Liver (tissue), 9 donors: ENCODE measurements around the gene EEFSEC. TPM values are rescaled to one million over a fixed set of nuclear protein-coding genes. Genes with fewer than 3 reads are reported as not detected.
A peak's percentile ranks its signal among the peaks of the same experiment; 100 is the strongest.

Source experiments
- DNase-seq: peaks from one replicate; pipeline ENCODE4 v3.0.0-alpha.2; 2017; ENCODE audit warnings: low spot score
- H3K27ac ChIP-seq, 2 donors: one replicate each; pipeline ENCODE4 v1.7.0; 2013; ENCODE audit warnings: inconsistent platforms in 2 of 2, low read length in 2 of 2, control low read depth in 1 of 2, low read depth in 1 of 2, mild to moderate bottlenecking in 1 of 2
- H3K27me3 ChIP-seq, 4 donors: one replicate each; pipeline versions ENCODE4 v1.6.1 to v1.7.0; 2013; ENCODE audit warnings: low read length in 3 of 4, inconsistent platforms in 1 of 4, mild to moderate bottlenecking in 1 of 4, moderate library complexity in 1 of 4; ENCODE audit not compliant: control insufficient read depth in 4 of 4, insufficient read depth in 4 of 4
- H3K36me3 ChIP-seq, 4 donors: one replicate each; pipeline versions ENCODE4 v1.6.1 to v1.7.0; 2013; ENCODE audit warnings: low read length in 3 of 4, mild to moderate bottlenecking in 3 of 4, low read depth in 1 of 4, moderate library complexity in 1 of 4; ENCODE audit not compliant: control insufficient read depth in 4 of 4, insufficient read depth in 3 of 4
- H3K4me1 ChIP-seq, 4 donors: one replicate each; pipeline versions ENCODE4 v1.6.1 to v1.7.0; 2013; ENCODE audit warnings: low read length in 3 of 4, mild to moderate bottlenecking in 3 of 4, moderate library complexity in 1 of 4; ENCODE audit not compliant: control insufficient read depth in 4 of 4, insufficient read depth in 4 of 4
- H3K4me3 ChIP-seq, 3 donors: one replicate each; pipeline versions ENCODE4 v1.6.1 to v1.7.0; 2013; ENCODE audit warnings: low read length in 3 of 3, control low read depth in 1 of 3, low read depth in 1 of 3, mild to moderate bottlenecking in 1 of 3
- H3K9ac ChIP-seq, 2 donors: one replicate each; pipeline ENCODE4 v1.7.0; 2013; ENCODE audit warnings: low read length in 2 of 2, mild to moderate bottlenecking in 2 of 2, moderate library complexity in 2 of 2, control low read depth in 1 of 2, low read depth in 1 of 2
- H3K9me3 ChIP-seq, 4 donors: one replicate each; pipeline versions ENCODE4 v1.6.1 to v1.7.0; 2013; ENCODE audit warnings: low read length in 3 of 4; ENCODE audit not compliant: control insufficient read depth in 4 of 4
- ATF3 ChIP-seq: IDR thresholded peaks from 2 replicates; pipeline ENCODE4 v1.6.1; 2016; ENCODE audit warnings: antibody characterized with exemption
- EGR1 ChIP-seq, 2 donors: IDR thresholded peaks; 2 replicates each; pipeline ENCODE4 v1.6.1; 2016 to 2018; ENCODE audit warnings: antibody characterized with exemption in 2 of 2, low read depth in 2 of 2
- FOXA2 ChIP-seq: IDR thresholded peaks from 2 replicates; pipeline ENCODE4 v1.6.1; 2016; ENCODE audit warnings: antibody characterized with exemption
- GABPA ChIP-seq, 2 donors: IDR thresholded peaks in 1 of 2; conservative IDR thresholded peaks in 1 of 2; 2 replicates each; pipeline ENCODE4 v1.6.1; 2016; ENCODE audit warnings: antibody characterized with exemption in 2 of 2, mild to moderate bottlenecking in 1 of 2, moderate library complexity in 1 of 2
- HNF4A ChIP-seq, 2 donors: conservative IDR thresholded peaks; 2 replicates each; pipeline ENCODE4 v1.6.1; 2016; ENCODE audit warnings: antibody characterized with exemption in 2 of 2, mild to moderate bottlenecking in 2 of 2
- HNF4G ChIP-seq: IDR thresholded peaks from 2 replicates; pipeline ENCODE4 v1.6.1; 2016; ENCODE audit warnings: antibody characterized with exemption
- JUND ChIP-seq, 2 donors: IDR thresholded peaks; 2 replicates each; pipeline ENCODE4 v1.6.1; 2016; ENCODE audit warnings: antibody characterized with exemption in 2 of 2
- NR2F2 ChIP-seq: IDR thresholded peaks from 2 replicates; pipeline ENCODE4 v1.6.1; 2016; ENCODE audit warnings: antibody characterized with exemption
- RAD21 ChIP-seq, 2 donors: IDR thresholded peaks; 2 replicates each; pipeline ENCODE4 v1.6.1; 2016; ENCODE audit warnings: antibody characterized with exemption in 2 of 2, mild to moderate bottlenecking in 2 of 2
- RXRA ChIP-seq, 2 donors: IDR thresholded peaks; 2 replicates each; pipeline ENCODE4 v1.6.1; 2017 to 2018; ENCODE audit warnings: antibody characterized with exemption in 2 of 2, mild to moderate bottlenecking in 1 of 2
- SP1 ChIP-seq: IDR thresholded peaks from 2 replicates; pipeline ENCODE4 v1.6.1; 2018; ENCODE audit warnings: antibody characterized with exemption, mild to moderate bottlenecking
- TAF1 ChIP-seq: conservative IDR thresholded peaks from 2 replicates; pipeline ENCODE4 v1.6.1; 2016; ENCODE audit warnings: antibody characterized with exemption, mild to moderate bottlenecking
- YY1 ChIP-seq: IDR thresholded peaks from 2 replicates; pipeline ENCODE4 v1.6.1; 2016; ENCODE audit warnings: antibody characterized with exemption, mild to moderate bottlenecking
- WGBS: extraction: QIAGEN DNeasy Blood & Tissue Kit; methylation state at CpG from one replicate; pipeline ENCODE4 v1.1.7; 2013; 5-methylcytosine and 5-hydroxymethylcytosine counted together
- polyA plus RNA-seq, 2 donors: library from polyadenylated mRNA; stranded (reverse) in 1 of 2; unstranded in 1 of 2; fragments of 200-250 nt in 1 of 2; fragments of >200 nt in 1 of 2; fragmentation: Nextera tagmentation in 1 of 2; extraction: Ambion mirVana in 1 of 2; gene quantifications; one replicate each; pipeline versions ENCODE4 v1.2.1 to v1.2.3, GENCODE V29; 2013 to 2015
- total RNA-seq, 2 donors: library from RNA; depleted of rRNA; stranded (reverse); fragments of >200 nt; gene quantifications; one replicate each; pipeline ENCODE4 v1.2.3, GENCODE V29; 2014
- TF ChIP-seq, protein P1 (sequence below): IDR thresholded peaks from 2 replicates; pipeline ENCODE4 v1.6.1; 2016; ENCODE audit warnings: antibody characterized with exemption, mild to moderate bottlenecking
- TF ChIP-seq, protein P2 (sequence below): IDR thresholded peaks from 2 replicates; pipeline ENCODE4 v1.6.1; 2016; ENCODE audit warnings: antibody characterized with exemption
- TF ChIP-seq, protein P3 (sequence below): fragments of 150-350 bp; IDR thresholded peaks from 2 replicates; pipeline ENCODE4 v1.5.1; 2017; ENCODE audit warnings: improper control_type of control experiment, low read depth, low read length; ENCODE audit not compliant: missing input control
- TF ChIP-seq, protein P4 (sequence below): IDR thresholded peaks from 2 replicates; pipeline ENCODE4 v1.6.1; 2016; ENCODE audit warnings: antibody characterized with exemption
- donor health status: healthy.
- donor health status: healthy.
- donor health status: healthy.
- donor health status: healthy.
- donor health status: healthy.

The EEFSEC gene
- total and polyA plus RNA-seq, 4 donors = 8.4 to 13.1 (median 10.7) TPM

GRCh38 chr3:128287216-128287615, 133.9 kb downstream of the EEFSEC start:
- peaks cover 0 to 7% (median 3%) of the 10 kb centered on the region in 4 donors for H3K4me1 ChIP-seq
- TF ChIP-seq, protein P1, sequence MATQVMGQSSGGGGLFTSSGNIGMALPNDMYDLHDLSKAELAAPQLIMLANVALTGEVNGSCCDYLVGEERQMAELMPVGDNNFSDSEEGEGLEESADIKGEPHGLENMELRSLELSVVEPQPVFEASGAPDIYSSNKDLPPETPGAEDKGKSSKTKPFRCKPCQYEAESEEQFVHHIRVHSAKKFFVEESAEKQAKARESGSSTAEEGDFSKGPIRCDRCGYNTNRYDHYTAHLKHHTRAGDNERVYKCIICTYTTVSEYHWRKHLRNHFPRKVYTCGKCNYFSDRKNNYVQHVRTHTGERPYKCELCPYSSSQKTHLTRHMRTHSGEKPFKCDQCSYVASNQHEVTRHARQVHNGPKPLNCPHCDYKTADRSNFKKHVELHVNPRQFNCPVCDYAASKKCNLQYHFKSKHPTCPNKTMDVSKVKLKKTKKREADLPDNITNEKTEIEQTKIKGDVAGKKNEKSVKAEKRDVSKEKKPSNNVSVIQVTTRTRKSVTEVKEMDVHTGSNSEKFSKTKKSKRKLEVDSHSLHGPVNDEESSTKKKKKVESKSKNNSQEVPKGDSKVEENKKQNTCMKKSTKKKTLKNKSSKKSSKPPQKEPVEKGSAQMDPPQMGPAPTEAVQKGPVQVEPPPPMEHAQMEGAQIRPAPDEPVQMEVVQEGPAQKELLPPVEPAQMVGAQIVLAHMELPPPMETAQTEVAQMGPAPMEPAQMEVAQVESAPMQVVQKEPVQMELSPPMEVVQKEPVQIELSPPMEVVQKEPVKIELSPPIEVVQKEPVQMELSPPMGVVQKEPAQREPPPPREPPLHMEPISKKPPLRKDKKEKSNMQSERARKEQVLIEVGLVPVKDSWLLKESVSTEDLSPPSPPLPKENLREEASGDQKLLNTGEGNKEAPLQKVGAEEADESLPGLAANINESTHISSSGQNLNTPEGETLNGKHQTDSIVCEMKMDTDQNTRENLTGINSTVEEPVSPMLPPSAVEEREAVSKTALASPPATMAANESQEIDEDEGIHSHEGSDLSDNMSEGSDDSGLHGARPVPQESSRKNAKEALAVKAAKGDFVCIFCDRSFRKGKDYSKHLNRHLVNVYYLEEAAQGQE = no peak
- TF ChIP-seq, protein P2, sequence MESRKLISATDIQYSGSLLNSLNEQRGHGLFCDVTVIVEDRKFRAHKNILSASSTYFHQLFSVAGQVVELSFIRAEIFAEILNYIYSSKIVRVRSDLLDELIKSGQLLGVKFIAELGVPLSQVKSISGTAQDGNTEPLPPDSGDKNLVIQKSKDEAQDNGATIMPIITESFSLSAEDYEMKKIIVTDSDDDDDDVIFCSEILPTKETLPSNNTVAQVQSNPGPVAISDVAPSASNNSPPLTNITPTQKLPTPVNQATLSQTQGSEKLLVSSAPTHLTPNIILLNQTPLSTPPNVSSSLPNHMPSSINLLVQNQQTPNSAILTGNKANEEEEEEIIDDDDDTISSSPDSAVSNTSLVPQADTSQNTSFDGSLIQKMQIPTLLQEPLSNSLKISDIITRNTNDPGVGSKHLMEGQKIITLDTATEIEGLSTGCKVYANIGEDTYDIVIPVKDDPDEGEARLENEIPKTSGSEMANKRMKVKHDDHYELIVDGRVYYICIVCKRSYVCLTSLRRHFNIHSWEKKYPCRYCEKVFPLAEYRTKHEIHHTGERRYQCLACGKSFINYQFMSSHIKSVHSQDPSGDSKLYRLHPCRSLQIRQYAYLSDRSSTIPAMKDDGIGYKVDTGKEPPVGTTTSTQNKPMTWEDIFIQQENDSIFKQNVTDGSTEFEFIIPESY = no peak
- TF ChIP-seq FOXA2 (no peak), TAF1 (no peak), HNF4A (conservative IDR thresholded peaks at IDR 0.05) (no peak), RXRA (IDR thresholded peaks at IDR 0.05) (no peak), NR2F2 (no peak), GABPA (IDR thresholded peaks at IDR 0.05 in 1 of 2, conservative IDR thresholded peaks at IDR 0.05 in 1 of 2) (no peak), RAD21 (IDR thresholded peaks at IDR 0.05) (no peak), EGR1 (IDR thresholded peaks at IDR 0.05; ENCODE audit: low read depth in 2 of 2) (no peak), HNF4G (no peak), SP1 (no peak)
- TF ChIP-seq, protein P3, sequence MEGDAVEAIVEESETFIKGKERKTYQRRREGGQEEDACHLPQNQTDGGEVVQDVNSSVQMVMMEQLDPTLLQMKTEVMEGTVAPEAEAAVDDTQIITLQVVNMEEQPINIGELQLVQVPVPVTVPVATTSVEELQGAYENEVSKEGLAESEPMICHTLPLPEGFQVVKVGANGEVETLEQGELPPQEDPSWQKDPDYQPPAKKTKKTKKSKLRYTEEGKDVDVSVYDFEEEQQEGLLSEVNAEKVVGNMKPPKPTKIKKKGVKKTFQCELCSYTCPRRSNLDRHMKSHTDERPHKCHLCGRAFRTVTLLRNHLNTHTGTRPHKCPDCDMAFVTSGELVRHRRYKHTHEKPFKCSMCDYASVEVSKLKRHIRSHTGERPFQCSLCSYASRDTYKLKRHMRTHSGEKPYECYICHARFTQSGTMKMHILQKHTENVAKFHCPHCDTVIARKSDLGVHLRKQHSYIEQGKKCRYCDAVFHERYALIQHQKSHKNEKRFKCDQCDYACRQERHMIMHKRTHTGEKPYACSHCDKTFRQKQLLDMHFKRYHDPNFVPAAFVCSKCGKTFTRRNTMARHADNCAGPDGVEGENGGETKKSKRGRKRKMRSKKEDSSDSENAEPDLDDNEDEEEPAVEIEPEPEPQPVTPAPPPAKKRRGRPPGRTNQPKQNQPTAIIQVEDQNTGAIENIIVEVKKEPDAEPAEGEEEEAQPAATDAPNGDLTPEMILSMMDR = no peak
- TF ChIP-seq, protein P4, sequence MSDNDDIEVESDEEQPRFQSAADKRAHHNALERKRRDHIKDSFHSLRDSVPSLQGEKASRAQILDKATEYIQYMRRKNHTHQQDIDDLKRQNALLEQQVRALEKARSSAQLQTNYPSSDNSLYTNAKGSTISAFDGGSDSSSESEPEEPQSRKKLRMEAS = no peak
- H3K27me3 ChIP-seq = no peaks in the 10 kb centered on the region
- H3K27ac ChIP-seq = no peak overlapping the region
- no peak overlapping the region for H3K4me3 ChIP-seq
- no peaks in the 10 kb centered on the region for H3K9me3 ChIP-seq
- WGBS = 97% methylated on average over 2 of the region's 2 CpGs
- DNase-seq = peak; percentile 16
- H3K36me3 ChIP-seq = peaks cover 0 to 4% (median 2%) of the 10 kb centered on the region in 4 donors
- no peak overlapping the region for H3K9ac ChIP-seq

GRCh38 chr3:128289534-128289933, 136.3 kb downstream of the EEFSEC start:
- no peaks in the 10 kb centered on the region for H3K4me1 ChIP-seq
- H3K36me3 ChIP-seq = peaks cover 0 to 4% (median under 1%) of the 10 kb centered on the region in 4 donors
- H3K4me3 ChIP-seq = no peak overlapping the region
- no peak for TF ChIP-seq NR2F2
- TF ChIP-seq YY1 = no peak
- no peak for TF ChIP-seq HNF4G
- TF ChIP-seq ATF3 = no peak
- TF ChIP-seq FOXA2 = no peak
- no peak for TF ChIP-seq SP1
- no peak for TF ChIP-seq JUND (IDR thresholded peaks at IDR 0.05)
- WGBS = 98% methylated on average over 1 of the region's 1 CpG
- no peak overlapping the region for H3K27ac ChIP-seq
- DNase-seq = peak; percentile 10
- no peaks in the 10 kb centered on the region for H3K27me3 ChIP-seq
- no peaks in the 10 kb centered on the region for H3K9me3 ChIP-seq
- H3K9ac ChIP-seq = no peak overlapping the region
